Breast epithelium (tissue), 4 donors: Measurements from ENCODE around the gene CYP2C18. TPM values are rescaled to one million over a fixed set of nuclear protein-coding genes. Genes with fewer than 3 reads are reported as not detected.
"Not testable (repeated sequence)": the region's sequence is repeated elsewhere in the genome, so short reads cannot be mapped to it uniquely, and the experiment has no call there.

Experiments used
- DNase-seq, 2 donors: peaks; one replicate each; pipeline ENCODE4 v3.0.0-alpha.2; 2019; ENCODE audit warnings: low spot score in 2 of 2
- H3K27ac ChIP-seq, 2 donors: fragments of 200-600 bp; sonication (generic) in 1 of 2; one replicate each; pipeline ENCODE4 v1.5.1; 2016 to 2019; ENCODE audit warnings: mild to moderate bottlenecking in 1 of 2
- H3K27me3 ChIP-seq, 2 donors: fragments of 200-600 bp; sonication (generic) in 1 of 2; one replicate each; pipeline versions ENCODE4 v1.5.1 to v1.6.0; 2017 to 2019; ENCODE audit warnings: control low read depth in 1 of 2, mild to moderate bottlenecking in 1 of 2
- H3K36me3 ChIP-seq: fragments of 200-600 bp; one replicate; pipeline ENCODE4 v1.5.1; 2019
- H3K4me1 ChIP-seq, 2 donors: fragments of 200-600 bp; sonication (generic); one replicate each; pipeline ENCODE4 v1.5.1; 2016 to 2019; ENCODE audit warnings: control low read depth in 1 of 2
- H3K4me3 ChIP-seq, 3 donors: fragments of 200-600 bp; sonication (generic); 1 replicate in 2 of 3; 2 replicates in 1 of 3; pipeline ENCODE4 v1.5.1; 2016 to 2019; ENCODE audit warnings: mild to moderate bottlenecking in 3 of 3, moderate library complexity in 2 of 3
- H3K9me3 ChIP-seq, 2 donors: fragments of 200-600 bp; sonication (generic) in 1 of 2; one replicate each; pipeline ENCODE4 v1.5.1; 2016 to 2019; ENCODE audit warnings: control low read depth in 1 of 2
- CTCF ChIP-seq, 3 donors: fragments of 450-650 bp; IDR thresholded peaks; one replicate each; pipeline ENCODE4 v1.5.1; 2016 to 2017; ENCODE audit warnings: antibody characterized with exemption in 3 of 3, mild to moderate bottlenecking in 3 of 3, moderate library complexity in 3 of 3
- POLR2A ChIP-seq: fragments of 450-650 bp; IDR thresholded peaks from one replicate; pipeline ENCODE4 v1.6.1; 2016; ENCODE audit warnings: antibody characterized with exemption, mild to moderate bottlenecking, moderate library complexity
- POLR2AphosphoS5 ChIP-seq, 3 donors: sonication (generic); formaldehyde crosslinking; IDR thresholded peaks; one replicate each; pipeline ENCODE4 v1.6.1; 2017; ENCODE audit warnings: antibody characterized with exemption in 3 of 3
- intact Hi-C: fragments of 100-400 bp; cut with DNase I; formaldehyde crosslinking; loops from one replicate; pipeline ENCODE4 v1.15.1; 2023; ENCODE audit warnings: low total_unique reads
- total RNA-seq, 3 donors: library from RNA; depleted of rRNA; stranded (reverse); fragments of >200 nt; gene quantifications; one replicate each; pipeline ENCODE4 v1.1.0, GENCODE V29; 2016

Gene CYP2C18
- total RNA-seq, 3 donors from 2014 or later: not detected

DNA sequence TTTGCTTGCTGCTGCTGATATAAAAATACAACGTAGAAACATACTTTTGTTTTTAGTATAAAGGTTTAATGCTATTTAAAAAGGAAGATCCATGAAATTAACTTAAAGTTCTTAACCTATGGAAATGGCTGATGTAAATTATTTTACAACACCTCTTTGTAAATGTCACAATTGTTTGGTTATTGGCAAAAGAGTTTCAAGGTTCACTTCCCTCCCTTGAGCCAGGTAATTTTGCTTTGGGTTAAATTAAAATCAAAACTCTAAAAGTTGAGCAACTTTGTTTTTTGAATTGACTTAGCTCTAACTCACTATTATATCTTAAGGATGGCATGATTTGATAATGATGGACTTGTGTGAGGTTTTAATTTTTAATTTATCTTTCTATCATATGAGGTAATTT, 39.2 kb upstream of the CYP2C18 start:
- TF ChIP-seq CTCF (IDR thresholded peaks at IDR 0.05) (no peak), POLR2A (no peak), POLR2AphosphoS5 (IDR thresholded peaks at IDR 0.05) (no peak)
- intact Hi-C loops: no loop called here
- Histone ChIP-seq H3K27me3 (no peaks in the 10 kb centered on the region), H3K9me3 (peaks cover 0 to 2% of the 10 kb centered on the region in 2 donors), H3K36me3 (no peaks in the 10 kb centered on the region), H3K27ac (no peak overlapping the region), H3K4me3 (no peak overlapping the region), H3K4me1 (no peaks in the 10 kb centered on the region)
- DNase-seq: no peak

DNA sequence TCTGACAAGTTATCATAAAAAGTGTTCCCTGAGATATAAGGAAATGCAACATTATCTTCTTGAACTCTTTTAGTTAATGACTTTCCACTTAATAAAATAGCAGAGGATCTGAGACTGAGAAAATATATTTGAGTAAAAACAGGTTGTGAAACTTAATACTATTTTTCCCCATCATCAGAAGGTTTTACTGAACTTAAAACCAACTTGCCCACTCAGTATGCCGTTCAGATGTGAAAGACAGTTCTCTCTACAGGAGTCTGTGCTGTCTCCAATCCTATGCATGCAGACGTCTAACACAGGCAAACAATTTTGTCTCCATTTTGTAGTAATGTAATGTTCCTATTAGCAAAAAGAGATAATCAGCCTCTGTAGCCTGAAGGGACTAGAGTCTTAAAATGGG, 38.2 kb upstream of the CYP2C18 start:
- Histone ChIP-seq H3K27ac (no peak overlapping the region), H3K27me3 (no peaks in the 10 kb centered on the region), H3K36me3 (no peaks in the 10 kb centered on the region), H3K9me3 (no peaks in the 10 kb centered on the region), H3K4me3 (no peak overlapping the region), H3K4me1 (no peaks in the 10 kb centered on the region)
- DNase-seq: no peak
- intact Hi-C loops: no loop called here
- TF ChIP-seq POLR2A (no peak), CTCF (IDR thresholded peaks at IDR 0.05) (no peak), POLR2AphosphoS5 (IDR thresholded peaks at IDR 0.05) (no peak)

GRCh38 chr10:94655201-94655600, 28.3 kb upstream of the CYP2C18 start:
- H3K36me3 ChIP-seq, H3K4me1 ChIP-seq, H3K27ac ChIP-seq, intact Hi-C loops, H3K27me3 ChIP-seq, DNase-seq, H3K4me3 ChIP-seq: not testable (repeated sequence)
- peaks cover 0 to 14% of the 10 kb centered on the region in 2 donors for H3K9me3 ChIP-seq

GRCh38 chr10:94663061-94663460, 20.5 kb upstream of the CYP2C18 start:
- H3K4me1 ChIP-seq, H3K27me3 ChIP-seq, H3K27ac ChIP-seq, DNase-seq, H3K4me3 ChIP-seq, H3K36me3 ChIP-seq, intact Hi-C loops, H3K9me3 ChIP-seq: not testable (repeated sequence)

GRCh38 chr10:94666391-94667102, 17.0 kb upstream of the CYP2C18 start:
- H3K27ac ChIP-seq: no peak overlapping the region
- no peaks in the 10 kb centered on the region for H3K9me3 ChIP-seq
- no peaks in the 10 kb centered on the region for H3K36me3 ChIP-seq
- H3K4me3 ChIP-seq: no peak overlapping the region
- no peaks in the 10 kb centered on the region for H3K27me3 ChIP-seq
- no peaks in the 10 kb centered on the region for H3K4me1 ChIP-seq
- TF ChIP-seq CTCF (IDR thresholded peaks at IDR 0.05) (no peak), POLR2A (no peak), POLR2AphosphoS5 (IDR thresholded peaks at IDR 0.05) (no peak)
- intact Hi-C loops: no loop called here
- DNase-seq: no peak

DNA sequence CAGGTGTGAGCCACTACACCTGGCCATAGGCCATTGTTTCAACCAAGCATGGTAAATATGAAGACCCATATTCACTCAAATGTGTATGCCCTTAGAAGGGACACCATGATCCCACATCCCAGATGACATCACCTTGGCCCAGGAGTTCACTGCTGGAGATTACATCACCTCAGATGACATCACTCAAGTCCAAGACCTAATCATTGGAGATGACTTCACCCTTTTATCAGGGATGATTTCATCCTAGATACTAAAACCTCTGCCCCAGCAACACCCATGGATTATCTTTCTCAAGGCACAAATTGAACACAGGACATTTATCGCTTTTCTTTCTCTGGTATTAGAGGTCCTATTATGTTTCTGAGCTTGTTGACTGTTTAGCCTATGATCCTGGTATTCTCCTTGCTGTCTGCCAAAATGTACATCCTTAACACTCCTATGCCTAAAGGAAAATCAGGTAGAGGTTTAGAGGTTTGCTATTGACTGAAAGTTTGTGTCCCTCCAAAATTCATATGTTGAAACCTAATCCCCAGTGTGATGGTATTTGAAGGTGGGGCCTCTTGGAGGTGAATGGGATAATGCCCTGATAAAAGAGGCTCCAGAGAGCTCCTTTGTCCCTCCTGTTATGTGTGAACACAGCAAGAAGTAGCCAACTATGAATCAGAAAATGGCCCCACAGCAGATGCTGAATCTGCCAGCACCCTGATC, 9.8 kb upstream of the CYP2C18 start:
- H3K4me1 ChIP-seq: no peaks in the 10 kb centered on the region
- H3K27ac ChIP-seq: no peak overlapping the region
- H3K27me3 ChIP-seq: no peaks in the 10 kb centered on the region
- intact Hi-C loops: no loop called here
- DNase-seq: no peak
- TF ChIP-seq POLR2AphosphoS5 (IDR thresholded peaks at IDR 0.05): no peak
- TF ChIP-seq POLR2A: no peak
- TF ChIP-seq CTCF (IDR thresholded peaks at IDR 0.05): no peak
- no peak overlapping the region for H3K4me3 ChIP-seq
- no peaks in the 10 kb centered on the region for H3K9me3 ChIP-seq
- no peaks in the 10 kb centered on the region for H3K36me3 ChIP-seq
